Activated T-helper 9 cell treated with anti-CD3 and anti-CD28 coated beads, Interleukin-2, amount 50 U/mL, for 16 hours (primary cell): ENCODE measurements around the gene SYTL3.
A peak's percentile ranks its signal among the peaks of the same experiment; 100 is the strongest.
"Not testable (repeated sequence)": the region's sequence is repeated elsewhere in the genome, so short reads cannot be mapped to it uniquely, and the experiment has no call there.

Experiments used
- DNase-seq: peaks from one replicate; pipeline ENCODE4 v3.0.0-alpha.2; 2020; ENCODE audit warnings: low read depth

The SYTL3 gene

GRCh38 chr6:158639056-158639455 lies 10.8 kb upstream of the SYTL3 start:
- DNase-seq: no peak

- DNase-seq: no peak
These were observed 9.3 kb upstream of the SYTL3 start for GRCh38 chr6:158640519-158640918.

GRCh38 chr6:158642097-158642601 lies 7.7 kb upstream of the SYTL3 start:
- no peak for DNase-seq

GRCh38 chr6:158643836-158644230 lies 6.0 kb upstream of the SYTL3 start:
- DNase-seq: no peak

- DNase-seq: peak; percentile 88
These were observed 5.4 kb upstream of the SYTL3 start, which contains the start of gene DYNLT1 for GRCh38 chr6:158644231-158645063. TSS of gene DYNLT1 (minus strand) at chr6:158644743. CDS start at chr6:158644708, 35 bp downstream.

- DNase-seq: no peak
These were observed 4.5 kb upstream of the SYTL3 start for GRCh38 chr6:158645064-158646022.

GRCh38 chr6:158646023-158646910 lies 3.6 kb upstream of the SYTL3 start:
- DNase-seq: no peak

- DNase-seq: no peak
These were observed 2.4 kb upstream of the SYTL3 start for GRCh38 chr6:158647501-158647900.

- DNase-seq: no peak
These were observed 1.1 kb upstream of the SYTL3 start for GRCh38 chr6:158648682-158649131.

- DNase-seq: not testable (repeated sequence)
These were observed 2.3 kb downstream of the SYTL3 start for GRCh38 chr6:158651981-158652737.

GRCh38 chr6:158653577-158654354 lies 3.9 kb downstream of the SYTL3 start:
- DNase-seq: peak; percentile 79

- no peak for DNase-seq
These were observed 4.6 kb downstream of the SYTL3 start for GRCh38 chr6:158654498-158654897.

- no peak for DNase-seq
These were observed 5.2 kb downstream of the SYTL3 start for GRCh38 chr6:158654960-158655489.

- DNase-seq: no peak
These were observed 6.0 kb downstream of the SYTL3 start for GRCh38 chr6:158655569-158656450.

GRCh38 chr6:158656986-158657385 lies 7.1 kb downstream of the SYTL3 start:
- DNase-seq: not testable (repeated sequence)

GRCh38 chr6:158660333-158660754 lies 10.5 kb downstream of the SYTL3 start:
- no peak for DNase-seq

- DNase-seq: no peak
These were observed 11.4 kb downstream of the SYTL3 start for GRCh38 chr6:158661156-158661685.

GRCh38 chr6:158662607-158662953 lies 12.7 kb downstream of the SYTL3 start:
- no peak for DNase-seq
